ENCODE measurements around the gene AUTS2. TPM values are rescaled to one million over a fixed set of nuclear protein-coding genes. Genes with fewer than 3 reads are reported as not detected.
A peak's percentile ranks its signal among the peaks of the same experiment; 100 is the strongest.

Gene AUTS2
- total and polyA plus RNA-seq, 4 experiments from 2014 or later = 3.4 to 35.2 (median 25.5) TPM

DNA sequence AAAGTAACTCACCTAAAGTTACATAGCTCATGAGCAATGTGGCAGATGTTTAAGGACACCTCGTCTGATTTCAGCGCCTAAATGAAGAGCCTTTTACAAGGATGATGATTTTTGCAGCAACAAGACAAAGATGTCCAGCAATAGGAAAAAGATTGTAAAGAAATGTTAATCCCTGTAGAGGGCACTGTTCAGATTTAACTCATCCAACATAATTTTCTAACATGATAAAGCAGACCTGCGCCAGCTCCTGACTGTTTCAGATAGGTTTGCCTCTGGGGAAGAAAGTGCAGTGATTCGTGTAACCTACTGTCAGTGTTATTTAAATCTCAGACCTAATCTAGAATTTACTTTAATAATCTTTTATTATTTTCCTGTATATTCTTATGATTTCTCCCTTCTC lies 595.2 kb downstream of the AUTS2 start:
- no peak overlapping the region for H3K27ac ChIP-seq (ENCODE audit: low read depth, low read length)
- POLR2A ChIA-PET (ENCODE audit: partially characterized antibody) = no interaction called here
- Mint-ChIP-seq H3K4me1 (no peaks in the 10 kb centered on the region), H3K36me3 (no peaks in the 10 kb centered on the region), H3K27me3 (peaks cover 0 to 2% of the 10 kb centered on the region in 2 donors), H3K4me3 (no peak overlapping the region), H3K27ac (no peak overlapping the region), H3K9me3 (peaks cover 0 to 7% (median 0%) of the 10 kb centered on the region in 8 donors)
- no peaks in the 10 kb centered on the region for H3K36me3 ChIP-seq (ENCODE audit: insufficient read depth, low read length)
- CTCF ChIA-PET (ENCODE audit: partially characterized antibody) = interaction anchor here (0.6 to 1.9 kb wide), 6 partner anchors 45 to 505 kb away, joined by 3 to 10 read pairs (median 4); no protein-coding TSS in a partner anchor
- intact Hi-C loops (cut with micrococcal nuclease) = loop anchor here (10.0 kb wide), 1 partner anchor 241 kb away; no protein-coding TSS in a partner anchor
- H3K9me3 ChIP-seq (ENCODE audit: control insufficient read depth in 1 of 2, low read length in 2 of 2) = no peaks in the 10 kb centered on the region
- peak in 4 of 5 donors; percentile 16 to 34 (median 22) for DNase-seq
- H3K4me3 ChIP-seq (ENCODE audit: low read length in 2 of 2) = no peak overlapping the region
- H3K4me1 ChIP-seq (ENCODE audit: insufficient read depth, low read length) = no peaks in the 10 kb centered on the region
- H3K27me3 ChIP-seq (ENCODE audit: insufficient read depth, low read length) = no peaks in the 10 kb centered on the region

- Mint-ChIP-seq H3K36me3 (no peaks in the 10 kb centered on the region), H3K27ac (no peak overlapping the region), H3K27me3 (no peaks in the 10 kb centered on the region), H3K9me3 (peaks cover 0 to 4% (median 0%) of the 10 kb centered on the region in 8 donors), H3K4me3 (no peak overlapping the region), H3K4me1 (no peaks in the 10 kb centered on the region)
- H3K4me1 ChIP-seq (ENCODE audit: insufficient read depth, low read length) = no peaks in the 10 kb centered on the region
- intact Hi-C loops (cut with micrococcal nuclease) = no loop called here
- H3K27me3 ChIP-seq (ENCODE audit: insufficient read depth, low read length) = no peaks in the 10 kb centered on the region
- no peak overlapping the region for H3K4me3 ChIP-seq (ENCODE audit: low read length in 2 of 2)
- no peak for DNase-seq
- no peaks in the 10 kb centered on the region for H3K9me3 ChIP-seq (ENCODE audit: control insufficient read depth in 1 of 2, low read length in 2 of 2)
- ChIA-PET POLR2A (ENCODE audit: partially characterized antibody) (no interaction called here), CTCF (ENCODE audit: partially characterized antibody) (no interaction called here)
- H3K27ac ChIP-seq (ENCODE audit: low read depth, low read length) = no peak overlapping the region
- no peaks in the 10 kb centered on the region for H3K36me3 ChIP-seq (ENCODE audit: insufficient read depth, low read length)
Observed at GRCh38 chr7:70208236-70209063, 610.2 kb downstream of the AUTS2 start.

GRCh38 chr7:70210200-70210935 lies 612.1 kb downstream of the AUTS2 start:
- DNase-seq = no peak
- H3K36me3 Mint-ChIP-seq = no peaks in the 10 kb centered on the region
- H3K27me3 Mint-ChIP-seq = no peaks in the 10 kb centered on the region
- Histone ChIP-seq H3K4me3 (ENCODE audit: low read length in 2 of 2) (no peak overlapping the region), H3K27ac (ENCODE audit: low read depth, low read length) (no peak overlapping the region), H3K4me1 (ENCODE audit: insufficient read depth, low read length) (no peaks in the 10 kb centered on the region), H3K36me3 (ENCODE audit: insufficient read depth, low read length) (no peaks in the 10 kb centered on the region), H3K27me3 (ENCODE audit: insufficient read depth, low read length) (no peaks in the 10 kb centered on the region), H3K9me3 (ENCODE audit: control insufficient read depth in 1 of 2, low read length in 2 of 2) (no peaks in the 10 kb centered on the region)
- no peak overlapping the region for H3K27ac Mint-ChIP-seq
- ChIA-PET POLR2A (ENCODE audit: partially characterized antibody) (no interaction called here), CTCF (ENCODE audit: partially characterized antibody) (no interaction called here)
- intact Hi-C loops (cut with micrococcal nuclease) = no loop called here
- H3K9me3 Mint-ChIP-seq = peaks cover 0 to 4% (median 0%) of the 10 kb centered on the region in 8 donors
- H3K4me1 Mint-ChIP-seq = no peaks in the 10 kb centered on the region
- no peak overlapping the region for H3K4me3 Mint-ChIP-seq

- no peak overlapping the region for H3K27ac ChIP-seq (ENCODE audit: low read depth, low read length)
- H3K9me3 ChIP-seq (ENCODE audit: control insufficient read depth in 1 of 2, low read length in 2 of 2) = no peaks in the 10 kb centered on the region
- no peak overlapping the region for H3K4me3 Mint-ChIP-seq
- no peaks in the 10 kb centered on the region for H3K27me3 ChIP-seq (ENCODE audit: insufficient read depth, low read length)
- peaks cover 0 to 4% (median 0%) of the 10 kb centered on the region in 8 donors for H3K9me3 Mint-ChIP-seq
- H3K27me3 Mint-ChIP-seq = no peaks in the 10 kb centered on the region
- no peaks in the 10 kb centered on the region for H3K4me1 ChIP-seq (ENCODE audit: insufficient read depth, low read length)
- H3K4me1 Mint-ChIP-seq = no peaks in the 10 kb centered on the region
- no peak overlapping the region for H3K27ac Mint-ChIP-seq
- no peak for DNase-seq
- intact Hi-C loops (cut with micrococcal nuclease) = no loop called here
- CTCF ChIA-PET (ENCODE audit: partially characterized antibody) = no interaction called here
- no peaks in the 10 kb centered on the region for H3K36me3 ChIP-seq (ENCODE audit: insufficient read depth, low read length)
- no peak overlapping the region for H3K4me3 ChIP-seq (ENCODE audit: low read length in 2 of 2)
- POLR2A ChIA-PET (ENCODE audit: partially characterized antibody) = no interaction called here
- no peaks in the 10 kb centered on the region for H3K36me3 Mint-ChIP-seq
Observed at GRCh38 chr7:70210936-70211310, 612.6 kb downstream of the AUTS2 start.

GRCh38 chr7:70212281-70212680 lies 614.0 kb downstream of the AUTS2 start:
- H3K27ac Mint-ChIP-seq = no peak overlapping the region
- H3K4me3 Mint-ChIP-seq = no peak overlapping the region
- no peaks in the 10 kb centered on the region for H3K36me3 ChIP-seq (ENCODE audit: insufficient read depth, low read length)
- peaks cover 0 to 4% (median 0%) of the 10 kb centered on the region in 8 donors for H3K9me3 Mint-ChIP-seq
- intact Hi-C loops (cut with micrococcal nuclease) = no loop called here
- H3K4me3 ChIP-seq (ENCODE audit: low read length in 2 of 2) = no peak overlapping the region
- DNase-seq = no peak
- H3K4me1 ChIP-seq (ENCODE audit: insufficient read depth, low read length) = no peaks in the 10 kb centered on the region
- ChIA-PET POLR2A (ENCODE audit: partially characterized antibody) (no interaction called here), CTCF (ENCODE audit: partially characterized antibody) (no interaction called here)
- peaks cover 0 to 3% (median 0%) of the 10 kb centered on the region in 4 donors for H3K4me1 Mint-ChIP-seq
- no peak overlapping the region for H3K27ac ChIP-seq (ENCODE audit: low read depth, low read length)
- H3K9me3 ChIP-seq (ENCODE audit: control insufficient read depth in 1 of 2, low read length in 2 of 2) = no peaks in the 10 kb centered on the region
- no peaks in the 10 kb centered on the region for H3K27me3 Mint-ChIP-seq
- no peaks in the 10 kb centered on the region for H3K27me3 ChIP-seq (ENCODE audit: insufficient read depth, low read length)
- no peaks in the 10 kb centered on the region for H3K36me3 Mint-ChIP-seq

GRCh38 chr7:70214071-70214470 lies 615.8 kb downstream of the AUTS2 start:
- Histone ChIP-seq H3K36me3 (ENCODE audit: insufficient read depth, low read length) (no peaks in the 10 kb centered on the region), H3K4me1 (ENCODE audit: insufficient read depth, low read length) (no peaks in the 10 kb centered on the region), H3K9me3 (ENCODE audit: control insufficient read depth in 1 of 2, low read length in 2 of 2) (no peaks in the 10 kb centered on the region), H3K4me3 (ENCODE audit: low read length in 2 of 2) (no peak overlapping the region), H3K27ac (ENCODE audit: low read depth, low read length) (no peak overlapping the region), H3K27me3 (ENCODE audit: insufficient read depth, low read length) (no peaks in the 10 kb centered on the region)
- H3K27me3 Mint-ChIP-seq = no peaks in the 10 kb centered on the region
- CTCF ChIA-PET (ENCODE audit: partially characterized antibody) = no interaction called here
- no peaks in the 10 kb centered on the region for H3K36me3 Mint-ChIP-seq
- intact Hi-C loops (cut with micrococcal nuclease) = no loop called here
- no peak overlapping the region for H3K4me3 Mint-ChIP-seq
- no peak overlapping the region for H3K27ac Mint-ChIP-seq
- peaks cover 0 to 4% (median 0%) of the 10 kb centered on the region in 8 donors for H3K9me3 Mint-ChIP-seq
- no peak for DNase-seq
- POLR2A ChIA-PET (ENCODE audit: partially characterized antibody) = no interaction called here
- H3K4me1 Mint-ChIP-seq = peaks cover 0 to 3% (median 0%) of the 10 kb centered on the region in 4 donors

DNA sequence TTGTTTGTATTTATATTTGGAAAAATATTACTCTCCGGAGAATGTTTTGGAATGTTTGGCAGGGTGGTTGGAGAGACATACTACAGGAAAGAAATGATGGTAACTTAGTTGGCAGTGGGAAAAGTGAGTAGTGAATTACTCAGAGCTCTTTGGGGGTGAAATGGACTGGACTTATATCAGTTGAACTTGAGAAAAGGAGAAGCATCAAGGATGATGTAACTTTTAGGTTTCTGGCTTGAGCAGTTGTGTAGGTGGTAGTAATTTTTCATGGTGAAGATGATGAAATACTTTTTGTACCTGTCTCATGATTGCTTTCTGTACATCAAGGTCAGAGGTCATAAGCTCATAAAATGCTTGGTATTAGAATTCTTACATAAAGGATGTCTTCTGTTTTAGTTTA lies 617.2 kb downstream of the AUTS2 start:
- intact Hi-C loops (cut with micrococcal nuclease) = no loop called here
- Histone ChIP-seq H3K27ac (ENCODE audit: low read depth, low read length) (no peak overlapping the region), H3K4me3 (ENCODE audit: low read length in 2 of 2) (no peak overlapping the region), H3K4me1 (ENCODE audit: insufficient read depth, low read length) (no peaks in the 10 kb centered on the region), H3K36me3 (ENCODE audit: insufficient read depth, low read length) (no peaks in the 10 kb centered on the region), H3K9me3 (ENCODE audit: control insufficient read depth in 1 of 2, low read length in 2 of 2) (no peaks in the 10 kb centered on the region), H3K27me3 (ENCODE audit: insufficient read depth, low read length) (no peaks in the 10 kb centered on the region)
- no peaks in the 10 kb centered on the region for H3K27me3 Mint-ChIP-seq
- ChIA-PET POLR2A (ENCODE audit: partially characterized antibody) (no interaction called here), CTCF (ENCODE audit: partially characterized antibody) (no interaction called here)
- no peaks in the 10 kb centered on the region for H3K36me3 Mint-ChIP-seq
- no peak overlapping the region for H3K4me3 Mint-ChIP-seq
- no peak for DNase-seq
- H3K27ac Mint-ChIP-seq = no peak overlapping the region
- H3K9me3 Mint-ChIP-seq = peaks cover 0 to 4% (median 0%) of the 10 kb centered on the region in 8 donors
- peaks cover 0 to 3% (median 0%) of the 10 kb centered on the region in 4 donors for H3K4me1 Mint-ChIP-seq

All from CD4-positive, alpha-beta memory T cell (primary cell).